GM19372 (cell line): ENCODE measurements around the gene TSPAN6.

Source experiments
- ATAC-seq: cut with Tn5 transposase; IDR thresholded peaks from one replicate; pipeline ENCODE4 v1.9.1; 2021; ENCODE audit warnings: mild to moderate bottlenecking, low read depth, moderate library complexity; ENCODE audit not compliant: unreplicated experiment

Gene TSPAN6

GRCh38 chrX:100648458-100649417, 12.1 kb upstream of the TSPAN6 start:
- ATAC-seq = no peak

- ATAC-seq = no peak
Measured at GRCh38 chrX:100647739-100648138, 11.1 kb upstream of the TSPAN6 start.

- no peak for ATAC-seq
Measured at GRCh38 chrX:100647095-100647494, 10.5 kb upstream of the TSPAN6 start.

GRCh38 chrX:100645106-100645505, 8.5 kb upstream of the TSPAN6 start:
- ATAC-seq = no peak

- no peak for ATAC-seq
Measured at GRCh38 chrX:100643956-100644860, 7.6 kb upstream of the TSPAN6 start, which contains the start of gene SRPX2. Gene SRPX2 (plus strand): TSS chrX:100644199. CDS start chrX:100646323, 2,124 bp downstream.

- ATAC-seq = no peak
Measured at GRCh38 chrX:100643212-100643611, 6.6 kb upstream of the TSPAN6 start.

- ATAC-seq = no peak
Measured at GRCh38 chrX:100642290-100642689, 5.7 kb upstream of the TSPAN6 start.

GRCh38 chrX:100635989-100636320, 651 bp downstream of the TSPAN6 start:
- no peak for ATAC-seq

- ATAC-seq = no peak
Measured at GRCh38 chrX:100635040-100635439, 1.6 kb downstream of the TSPAN6 start.

GRCh38 chrX:100625985-100626491, 10.6 kb downstream of the TSPAN6 start:
- ATAC-seq = peak; percentile 89

GRCh38 chrX:100623001-100623400, 13.6 kb downstream of the TSPAN6 start:
- ATAC-seq = no peak

- peak; percentile 99 for ATAC-seq
Measured at GRCh38 chrX:100615005-100615404, 21.6 kb downstream of the TSPAN6 start.

- ATAC-seq = no peak
Measured at GRCh38 chrX:100611951-100612350, 24.7 kb downstream of the TSPAN6 start.

GRCh38 chrX:100609591-100609990, 27.0 kb downstream of the TSPAN6 start:
- no peak for ATAC-seq

- no peak for ATAC-seq
Measured at GRCh38 chrX:100606753-100607152, 29.9 kb downstream of the TSPAN6 start.

- ATAC-seq = no peak
Measured at GRCh38 chrX:100600758-100601157, 35.8 kb downstream of the TSPAN6 start.

- no peak for ATAC-seq
Measured at GRCh38 chrX:100600340-100600739, 36.3 kb downstream of the TSPAN6 start.

- no peak for ATAC-seq
Measured at GRCh38 chrX:100599456-100599855, 37.1 kb downstream of the TSPAN6 start.

GRCh38 chrX:100596601-100597000, 40.0 kb downstream of the TSPAN6 start:
- ATAC-seq = no peak

- ATAC-seq = no peak
Measured at GRCh38 chrX:100593581-100593980, 43.0 kb downstream of the TSPAN6 start.

- ATAC-seq = no peak
Measured at GRCh38 chrX:100593126-100593525, 43.5 kb downstream of the TSPAN6 start.
